ENCODE data around the gene SFMBT2.

DNA sequence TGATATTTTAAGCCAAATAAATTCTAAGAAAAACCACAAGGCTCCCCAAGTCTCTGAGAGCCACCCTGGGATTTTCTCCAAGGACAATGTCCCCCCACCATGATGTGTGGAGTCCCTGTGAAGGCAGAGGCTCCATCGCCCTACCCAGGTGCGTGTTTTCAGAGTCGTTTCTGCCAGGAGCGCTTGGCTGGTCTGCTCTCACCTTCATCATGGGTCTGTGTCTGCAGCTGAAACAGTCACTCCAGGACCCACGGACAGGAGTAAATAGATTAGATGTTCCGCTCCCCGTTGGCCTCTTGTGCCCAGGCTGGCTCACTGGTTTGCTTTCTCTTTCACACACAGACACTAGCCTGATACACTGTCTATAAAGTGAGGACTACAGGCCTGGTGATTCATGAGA, 217.5 kb downstream of the SFMBT2 start:
- TF ChIP-seq EGR1 (IDR thresholded peaks at IDR 0.05; ENCODE audit: low read depth): no peak
- no peak for TF ChIP-seq POLR2A (IDR thresholded peaks at IDR 0.05; ENCODE audit: borderline replicate concordance, extremely low read depth, insufficient read depth, insufficient read length)
- TF ChIP-seq, protein P1, sequence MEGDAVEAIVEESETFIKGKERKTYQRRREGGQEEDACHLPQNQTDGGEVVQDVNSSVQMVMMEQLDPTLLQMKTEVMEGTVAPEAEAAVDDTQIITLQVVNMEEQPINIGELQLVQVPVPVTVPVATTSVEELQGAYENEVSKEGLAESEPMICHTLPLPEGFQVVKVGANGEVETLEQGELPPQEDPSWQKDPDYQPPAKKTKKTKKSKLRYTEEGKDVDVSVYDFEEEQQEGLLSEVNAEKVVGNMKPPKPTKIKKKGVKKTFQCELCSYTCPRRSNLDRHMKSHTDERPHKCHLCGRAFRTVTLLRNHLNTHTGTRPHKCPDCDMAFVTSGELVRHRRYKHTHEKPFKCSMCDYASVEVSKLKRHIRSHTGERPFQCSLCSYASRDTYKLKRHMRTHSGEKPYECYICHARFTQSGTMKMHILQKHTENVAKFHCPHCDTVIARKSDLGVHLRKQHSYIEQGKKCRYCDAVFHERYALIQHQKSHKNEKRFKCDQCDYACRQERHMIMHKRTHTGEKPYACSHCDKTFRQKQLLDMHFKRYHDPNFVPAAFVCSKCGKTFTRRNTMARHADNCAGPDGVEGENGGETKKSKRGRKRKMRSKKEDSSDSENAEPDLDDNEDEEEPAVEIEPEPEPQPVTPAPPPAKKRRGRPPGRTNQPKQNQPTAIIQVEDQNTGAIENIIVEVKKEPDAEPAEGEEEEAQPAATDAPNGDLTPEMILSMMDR (IDR thresholded peaks at IDR 0.05 in 2 of 3, conservative IDR thresholded peaks at IDR 0.05 in 1 of 3; ENCODE audit: borderline replicate concordance in 1 of 3, insufficient read depth in 1 of 3, low read depth in 2 of 3, low read length in 2 of 3): no peak
- TF ChIP-seq SIN3A (IDR thresholded peaks at IDR 0.05; ENCODE audit: low read depth): no peak
- TF ChIP-seq POLR2AphosphoS5 (IDR thresholded peaks at IDR 0.05; ENCODE audit: low read depth, low read length): no peak

Measured in HCT116 (cell line).